GM12874 (cell line): ENCODE measurements around the gene HDAC4.

Experiments used
- TF ChIP-seq, protein P1 (sequence below): IDR thresholded peaks from 2 replicates; pipeline ENCODE4 v1.5.1; 2011; ENCODE audit warnings: low read depth, mild to moderate bottlenecking, control low read depth, low read length, moderate library complexity; ENCODE audit not compliant: insufficient read depth

HDAC4 gene

DNA sequence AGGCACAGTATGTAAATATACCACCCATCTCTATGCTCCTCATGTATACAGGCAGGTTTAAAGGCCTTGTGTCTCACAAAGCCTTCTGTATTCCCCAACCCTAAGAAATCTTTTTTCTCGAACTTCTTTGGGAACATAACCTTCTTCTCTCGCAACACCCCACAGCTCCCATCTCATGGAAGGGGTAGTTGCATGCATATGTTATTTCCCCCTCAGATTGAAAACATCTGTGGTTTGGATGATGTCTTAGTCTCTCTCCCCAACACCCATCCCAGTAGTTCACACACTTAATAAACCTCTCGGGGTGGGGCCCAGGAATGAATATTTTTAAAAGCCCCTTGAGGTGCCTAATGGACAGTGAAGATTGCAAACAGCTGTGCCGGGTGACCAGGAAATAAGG lies 21.0 kb upstream of the HDAC4 start:
- TF ChIP-seq, protein P1, sequence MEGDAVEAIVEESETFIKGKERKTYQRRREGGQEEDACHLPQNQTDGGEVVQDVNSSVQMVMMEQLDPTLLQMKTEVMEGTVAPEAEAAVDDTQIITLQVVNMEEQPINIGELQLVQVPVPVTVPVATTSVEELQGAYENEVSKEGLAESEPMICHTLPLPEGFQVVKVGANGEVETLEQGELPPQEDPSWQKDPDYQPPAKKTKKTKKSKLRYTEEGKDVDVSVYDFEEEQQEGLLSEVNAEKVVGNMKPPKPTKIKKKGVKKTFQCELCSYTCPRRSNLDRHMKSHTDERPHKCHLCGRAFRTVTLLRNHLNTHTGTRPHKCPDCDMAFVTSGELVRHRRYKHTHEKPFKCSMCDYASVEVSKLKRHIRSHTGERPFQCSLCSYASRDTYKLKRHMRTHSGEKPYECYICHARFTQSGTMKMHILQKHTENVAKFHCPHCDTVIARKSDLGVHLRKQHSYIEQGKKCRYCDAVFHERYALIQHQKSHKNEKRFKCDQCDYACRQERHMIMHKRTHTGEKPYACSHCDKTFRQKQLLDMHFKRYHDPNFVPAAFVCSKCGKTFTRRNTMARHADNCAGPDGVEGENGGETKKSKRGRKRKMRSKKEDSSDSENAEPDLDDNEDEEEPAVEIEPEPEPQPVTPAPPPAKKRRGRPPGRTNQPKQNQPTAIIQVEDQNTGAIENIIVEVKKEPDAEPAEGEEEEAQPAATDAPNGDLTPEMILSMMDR: no peak

DNA sequence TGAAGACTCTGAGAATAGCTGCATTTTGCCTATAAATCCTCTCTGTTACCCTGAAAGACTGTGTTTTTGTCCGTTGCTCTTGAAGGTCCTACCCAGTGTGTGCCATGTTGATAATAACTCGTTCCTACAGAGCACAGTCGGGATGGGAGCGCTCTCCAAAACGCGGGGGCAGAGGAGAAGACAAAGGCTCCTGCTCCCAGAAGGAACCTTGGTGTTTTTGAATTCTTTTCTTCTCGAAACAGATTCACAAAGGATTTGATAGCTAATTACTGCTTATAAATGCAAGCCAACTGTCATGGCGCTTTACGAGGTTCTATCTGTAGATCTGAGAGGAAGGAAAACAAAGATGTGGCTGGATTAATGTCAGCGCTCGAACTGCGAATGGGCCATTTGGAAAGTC lies 19.3 kb upstream of the HDAC4 start:
- TF ChIP-seq, protein P1: no peak

DNA sequence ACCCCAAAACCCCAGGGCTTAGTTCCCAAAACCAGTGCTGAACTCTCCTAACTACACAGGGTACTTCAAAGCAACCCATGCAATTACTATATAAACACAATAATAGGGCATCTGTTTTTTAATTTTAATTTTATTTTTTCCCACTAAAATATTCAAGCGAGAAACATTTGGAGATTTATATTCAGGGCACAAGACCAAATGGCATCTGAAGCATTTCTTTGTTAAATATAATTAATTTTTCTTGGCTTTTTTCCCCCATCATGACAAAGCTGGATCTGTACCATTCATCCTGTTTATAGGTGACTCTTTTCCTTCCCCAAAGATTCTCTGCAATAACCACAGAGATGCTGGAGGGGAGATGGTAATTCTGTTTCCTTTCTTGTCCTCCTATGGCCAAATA lies 18.1 kb upstream of the HDAC4 start:
- TF ChIP-seq, protein P1: no peak

DNA sequence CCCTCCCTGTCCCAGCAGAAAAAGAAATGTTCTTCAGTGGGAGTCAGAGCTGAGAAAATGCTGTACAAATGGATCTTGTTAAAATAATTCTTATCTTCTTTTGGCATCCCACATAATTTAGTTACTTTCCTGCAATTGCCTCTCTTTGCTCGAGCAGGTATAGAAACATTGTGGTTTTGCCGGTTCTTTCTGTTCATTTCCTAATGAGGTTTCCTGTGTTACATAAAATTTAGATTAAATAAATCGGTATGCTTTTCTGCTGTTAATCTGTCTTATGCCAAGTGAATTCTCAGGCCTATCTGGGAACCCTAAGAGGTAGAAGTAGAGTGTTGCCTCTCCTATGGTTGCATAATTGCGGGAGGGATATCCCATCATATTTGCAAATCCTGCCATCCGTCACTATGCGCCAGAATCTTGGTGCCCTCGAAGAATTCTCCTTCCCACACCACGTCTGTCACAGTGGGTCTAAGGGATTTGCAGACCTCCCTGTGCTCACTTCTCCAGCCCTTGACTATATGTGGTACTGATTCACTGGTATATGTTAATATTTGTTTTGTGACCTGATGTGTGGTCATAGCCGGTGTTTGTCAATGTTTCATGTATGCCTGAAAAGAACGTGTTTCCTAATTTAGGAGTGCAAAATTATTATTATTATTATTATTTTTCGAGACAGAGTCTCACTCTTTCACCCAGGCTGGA lies 12.2 kb upstream of the HDAC4 start:
- TF ChIP-seq, protein P1: no peak

DNA sequence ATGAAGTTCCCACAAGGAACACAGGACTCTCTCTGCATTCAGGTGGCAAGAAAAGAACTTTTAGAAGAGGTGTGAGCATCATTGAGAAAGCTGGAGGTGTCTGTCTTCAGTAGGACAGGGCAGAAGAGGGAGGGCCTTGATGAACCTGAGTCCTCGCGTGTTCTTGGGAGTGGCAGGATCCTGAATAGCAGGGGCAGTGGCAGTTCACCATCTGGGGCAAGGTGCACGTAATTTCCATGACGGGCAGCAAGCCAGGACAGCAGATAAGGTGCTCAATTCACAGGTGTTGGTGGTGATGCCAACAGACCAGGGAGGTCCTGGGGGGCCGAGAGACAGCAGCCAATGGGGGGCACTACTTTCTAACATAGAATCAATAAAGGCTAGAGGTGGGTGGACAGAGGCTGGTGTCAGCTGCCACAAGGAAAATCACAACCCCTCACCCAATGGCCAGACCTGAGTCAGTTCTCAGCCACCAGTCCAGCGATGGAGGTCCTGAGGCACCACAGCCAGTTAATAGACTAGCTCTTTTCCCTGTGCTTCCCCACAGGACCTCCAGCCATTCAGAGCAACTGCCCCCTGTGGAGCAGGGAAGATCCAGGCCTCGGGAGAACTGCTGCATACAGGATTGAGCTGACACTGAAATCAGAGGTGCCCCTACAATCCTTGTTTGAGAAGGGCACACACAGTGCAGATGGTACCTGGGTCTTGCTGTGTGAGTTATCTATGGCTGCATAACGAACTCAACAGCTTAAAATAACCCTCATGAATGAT lies 10.9 kb upstream of the HDAC4 start:
- TF ChIP-seq, protein P1: no peak

DNA sequence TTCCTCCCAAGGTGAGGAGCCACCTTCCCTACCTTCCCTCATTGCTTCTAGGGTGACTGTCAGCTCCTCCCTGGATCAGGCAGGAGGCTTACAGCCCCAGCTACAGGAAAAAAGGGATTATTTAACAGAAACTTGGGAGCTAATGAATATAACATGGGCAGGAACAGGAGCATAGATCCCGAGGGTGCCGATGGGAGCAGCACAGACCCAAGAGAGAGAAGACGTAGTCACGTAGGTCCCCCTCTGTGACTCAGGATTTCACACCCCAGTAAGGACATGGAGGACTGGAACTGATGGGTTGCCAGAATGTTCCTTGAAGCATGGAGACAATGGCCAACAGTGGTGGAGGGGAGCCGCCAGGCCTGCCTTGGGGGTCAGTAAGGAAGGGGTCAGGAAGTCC lies 10.3 kb upstream of the HDAC4 start:
- TF ChIP-seq, protein P1: no peak

DNA sequence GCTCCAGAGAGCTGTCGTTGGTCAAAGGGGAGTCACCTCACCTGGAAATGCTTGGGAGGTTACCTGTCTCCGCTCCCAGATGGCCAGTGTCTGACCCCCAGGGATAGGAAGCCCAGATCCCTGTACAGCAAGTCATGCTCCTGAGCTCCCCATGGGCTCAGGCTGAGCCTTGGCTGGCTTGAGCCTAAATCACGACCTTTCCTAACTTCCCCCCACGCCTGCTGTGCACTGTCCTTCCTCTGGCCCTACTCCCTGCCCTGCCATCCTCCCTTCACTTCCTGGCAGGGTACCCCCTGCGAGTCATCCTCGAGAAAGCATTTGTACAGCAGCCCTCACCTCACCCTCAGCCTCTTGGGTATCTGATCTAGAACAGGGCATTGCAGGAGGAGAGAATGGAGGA lies 9.2 kb upstream of the HDAC4 start:
- TF ChIP-seq, protein P1: no peak
